ENCODE measurements around the gene NFS1.

Gene NFS1

GRCh38 chr20:35702824-35703695 is 3.9 kb upstream of the NFS1 start:
- in situ Hi-C loops (cut with HindIII; ENCODE audit: low pct_ligation_motif_present, low sequenced_read_pairs), result no loop called here
- Histone ChIP-seq H3K36me3 (replicated peaks) (peaks cover 57% of the 10 kb centered on the region), H3K4me3 (ENCODE audit: low read depth, low read length) (no peak overlapping the region), H3K27ac (no peak overlapping the region), H3K27me3 (replicated peaks) (no peaks in the 10 kb centered on the region)
- no peak for DNase-seq
- TF ChIP-seq CTCF (IDR thresholded peaks at IDR 0.05; ENCODE audit: low read depth, low read length, missing control alignments), result no peak

DNA sequence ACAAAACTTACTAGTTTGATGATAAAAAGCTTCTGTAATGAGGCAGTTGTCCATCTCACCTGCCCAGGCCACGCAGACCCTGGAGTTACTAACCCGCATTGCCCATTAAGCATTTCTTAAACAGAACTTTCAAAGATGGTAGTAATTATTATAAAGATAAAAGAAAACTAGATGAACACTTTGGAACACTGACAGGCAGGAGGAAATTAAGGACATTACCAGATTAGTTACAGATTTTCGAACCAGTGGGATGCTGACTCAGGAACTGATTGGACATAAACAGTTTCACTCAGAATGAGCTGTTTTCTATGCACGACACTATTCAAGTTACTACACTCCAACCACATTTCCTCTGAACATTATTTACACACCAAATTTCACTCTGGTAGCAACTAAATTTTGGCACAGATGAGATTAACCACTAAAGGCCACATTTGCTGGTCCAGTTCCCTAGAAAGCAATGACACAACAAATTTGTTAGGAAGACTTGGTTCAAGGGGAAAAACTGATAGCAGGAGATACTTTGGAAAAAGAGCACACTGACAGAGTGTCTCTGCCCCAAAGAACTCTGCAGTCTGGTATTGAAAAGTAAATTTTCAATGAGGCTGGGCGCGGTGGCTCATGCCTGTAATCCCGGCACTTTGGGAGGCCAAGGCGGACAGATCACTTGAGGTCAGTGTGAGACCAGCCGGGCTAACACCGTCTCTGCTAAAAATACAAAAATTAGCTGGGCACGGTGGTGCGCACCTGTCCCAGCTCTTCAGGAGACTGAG is 3.1 kb upstream of the NFS1 start:
- in situ Hi-C loops (cut with HindIII; ENCODE audit: low pct_ligation_motif_present, low sequenced_read_pairs), result no loop called here
- Histone ChIP-seq H3K27me3 (replicated peaks) (no peaks in the 10 kb centered on the region), H3K27ac (no peak overlapping the region), H3K4me3 (ENCODE audit: low read depth, low read length) (no peak overlapping the region), H3K36me3 (replicated peaks) (peaks cover 55% of the 10 kb centered on the region)
- no peak for DNase-seq
- no peak for TF ChIP-seq CTCF (IDR thresholded peaks at IDR 0.05; ENCODE audit: low read depth, low read length, missing control alignments)

- no peak for DNase-seq
- H3K4me3 ChIP-seq (ENCODE audit: low read depth, low read length), result peak overlapping the region; percentile 99
These were observed 1.5 kb upstream of the NFS1 start for GRCh38 chr20:35700625-35701148.

GRCh38 chr20:35699957-35700624 is 939 bp upstream of the NFS1 start:
- no peak for TF ChIP-seq CTCF (IDR thresholded peaks at IDR 0.05; ENCODE audit: low read depth, low read length, missing control alignments)
- in situ Hi-C loops (cut with HindIII; ENCODE audit: low pct_ligation_motif_present, low sequenced_read_pairs), result no loop called here
- Histone ChIP-seq H3K36me3 (replicated peaks) (peaks cover 41% of the 10 kb centered on the region), H3K27ac (peak overlapping the region; percentile 61), H3K27me3 (replicated peaks) (no peaks in the 10 kb centered on the region), H3K4me3 (ENCODE audit: low read depth, low read length) (peak overlapping the region; percentile 99)
- DNase-seq, result no peak

More at GRCh38 chr20:35700625-35701148, 1.5 kb upstream of the NFS1 start:
- Histone ChIP-seq H3K27me3 (replicated peaks) (no peaks in the 10 kb centered on the region), H3K36me3 (replicated peaks) (peaks cover 44% of the 10 kb centered on the region), H3K27ac (no peak overlapping the region)
- in situ Hi-C loops (cut with HindIII; ENCODE audit: low pct_ligation_motif_present, low sequenced_read_pairs), result no loop called here
- no peak for TF ChIP-seq CTCF (IDR thresholded peaks at IDR 0.05; ENCODE audit: low read depth, low read length, missing control alignments)

DNA sequence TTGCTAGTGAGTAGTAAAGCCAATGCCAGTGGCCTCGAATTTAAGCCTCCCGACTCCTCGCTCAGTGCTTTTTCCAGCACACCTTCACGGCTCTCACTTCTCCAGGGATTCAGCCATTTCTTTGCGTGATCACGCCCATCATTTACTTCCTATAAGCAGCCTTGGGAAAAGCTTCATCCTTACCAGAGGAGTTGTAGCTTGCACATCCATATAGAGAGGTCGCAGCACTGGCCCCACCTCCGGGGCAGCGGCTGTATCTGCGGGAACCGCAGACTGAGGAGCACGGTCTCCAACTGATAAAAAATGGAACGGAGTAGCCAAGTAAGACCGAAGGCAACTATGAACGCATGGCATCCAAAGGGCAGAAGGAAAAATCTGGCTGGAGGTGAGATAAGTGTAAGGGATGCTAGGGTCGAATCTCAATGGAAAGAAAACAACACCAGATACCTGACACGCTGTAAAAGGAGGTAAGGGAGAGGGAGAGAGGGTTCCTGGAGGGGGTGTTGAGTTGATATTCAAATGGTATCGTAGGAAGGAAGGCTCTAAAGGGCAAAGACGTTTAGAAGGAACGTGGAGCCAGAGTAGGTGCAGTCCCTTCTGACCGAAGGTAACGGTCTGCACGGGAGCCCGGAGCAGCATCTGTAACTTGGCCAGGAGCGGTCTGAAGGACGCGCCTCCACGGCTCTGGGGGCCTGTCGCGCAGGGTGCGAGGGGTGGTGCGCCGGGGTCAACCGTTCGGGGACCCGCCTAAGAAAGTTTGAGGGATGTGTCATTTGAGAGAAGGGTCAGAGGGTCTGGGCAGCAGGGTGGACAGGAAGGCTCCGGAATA is 640 bp downstream of the NFS1 start:
- H3K27ac ChIP-seq, result peak overlapping the region; percentile 61
- H3K27me3 ChIP-seq (replicated peaks), result no peaks in the 10 kb centered on the region
- DNase-seq, result no peak
- peaks cover 28% of the 10 kb centered on the region for H3K36me3 ChIP-seq (replicated peaks)
- TF ChIP-seq CTCF (IDR thresholded peaks at IDR 0.05; ENCODE audit: low read depth, low read length, missing control alignments), result no peak
- peak overlapping the region; percentile 99 for H3K4me3 ChIP-seq (ENCODE audit: low read depth, low read length)
- in situ Hi-C loops (cut with HindIII; ENCODE audit: low pct_ligation_motif_present, low sequenced_read_pairs), result no loop called here

All from brain microvascular endothelial cell (primary cell).